Heart left ventricle (tissue), 16 donors: ENCODE measurements around the gene RAPGEF5. TPM values are rescaled to one million over a fixed set of nuclear protein-coding genes. Genes with fewer than 3 reads are reported as not detected.

Experiments
- ATAC-seq, 4 donors: fragments of 200-7000 bp; cut with Tn5 transposase; one replicate each; pipeline ENCODE4 v1.9.1; 2020 to 2022; ENCODE audit warnings: moderate library complexity in 4 of 4, mild to moderate bottlenecking in 3 of 4, moderate number of reproducible peaks in 1 of 4
- DNase-seq, 5 donors: peaks; one replicate each; pipeline ENCODE4 v3.0.0-alpha.2; 2020
- H3K27ac ChIP-seq, 12 donors: fragments of 200-600 bp; sonication (generic) in 4 of 12; one replicate each; pipeline versions ENCODE4 v1.5.0 to v1.8.0; 2016 to 2022; ENCODE audit warnings: mild to moderate bottlenecking in 2 of 12
- H3K27me3 ChIP-seq, 9 donors: fragments of 200-600 bp; sonication (generic) in 2 of 9; one replicate each; pipeline versions ENCODE4 v1.5.1 to v1.8.0; 2016 to 2022; ENCODE audit warnings: mild to moderate bottlenecking in 3 of 9
- H3K36me3 ChIP-seq, 9 donors: fragments of 200-600 bp; sonication (generic) in 2 of 9; one replicate each; pipeline versions ENCODE4 v1.5.0 to v1.8.0; 2018 to 2022; ENCODE audit warnings: mild to moderate bottlenecking in 2 of 9
- H3K4me1 ChIP-seq, 12 donors: fragments of 200-600 bp; sonication (generic) in 4 of 12; one replicate each; pipeline versions ENCODE4 v1.5.0 to v1.8.0; 2016 to 2022; ENCODE audit warnings: mild to moderate bottlenecking in 3 of 12
- H3K4me3 ChIP-seq, 12 donors: fragments of 200-600 bp; sonication (generic) in 4 of 12; one replicate each; pipeline versions ENCODE4 v1.5.0 to v1.8.0; 2017 to 2022; ENCODE audit warnings: mild to moderate bottlenecking in 9 of 12, moderate library complexity in 4 of 12
- H3K9me3 ChIP-seq, 12 donors: fragments of 200-600 bp; sonication (generic) in 4 of 12; one replicate each; pipeline versions ENCODE4 v1.5.0 to v1.8.0; 2016 to 2022; ENCODE audit warnings: mild to moderate bottlenecking in 1 of 12
- POLR2A ChIP-seq, 2 donors: fragments of 450-650 bp; IDR thresholded peaks; one replicate each; pipeline ENCODE4 v1.6.1; 2017; ENCODE audit warnings: antibody characterized with exemption in 2 of 2, mild to moderate bottlenecking in 2 of 2, moderate library complexity in 2 of 2
- whole genome bisulfite sequencing, 4 donors: extraction: QIAGEN DNeasy Blood & Tissue Kit in 2 of 4; methylation state at CpG; one replicate each; pipeline versions ENCODE4 v1.1.5 to v1.1.7; 2013 to 2018; 5-methylcytosine and 5-hydroxymethylcytosine counted together
- intact Hi-C, 10 donors: fragments of 100-400 bp; cut with DNase I; formaldehyde crosslinking; loops; one replicate each; pipeline versions ENCODE4 v1.11.1 to v1.14.2; 2022
- polyA plus RNA-seq, 2 donors: library from polyadenylated mRNA; stranded (reverse); fragments of 200-250 nt; gene quantifications; one replicate each; pipeline ENCODE4 v1.2.3, GENCODE V29; 2013
- total RNA-seq, 9 donors: library from RNA; depleted of rRNA in 2 of 9; stranded (reverse); fragments of >200 nt in 2 of 9; fragmentation: NEBNext Ultra II Directional in 3 of 9; extraction: Animal tissue kit (Norgen Biotek cat#: 25700) in 3 of 9; gene quantifications; one replicate each; pipeline versions ENCODE4 v1.1.0 to v1.2.4, GENCODE V29; 2016 to 2023
- TF ChIP-seq, protein P1 (sequence below), 12 donors: fragments of 200-600 bp; sonication (generic) in 4 of 12; IDR thresholded peaks; one replicate each; pipeline versions ENCODE4 v1.5.0 to v1.8.0; 2018 to 2022; ENCODE audit warnings: antibody characterized with exemption in 12 of 12, mild to moderate bottlenecking in 5 of 12
- donor health status: ischemic (EF 13 %, LVEDD 7.1; RV severe dilation, severe dysfunction).
- donor health status: healthy with polysubstance abuse.
- donor health status: DM: no; HTN: yes; CAD: no.
- donor health status: DM: no; HTN: no; CAD: no.
- donor health status: ischemic (EF 25% LVEDD 6.9; RV normal size, moderate dysfunction).
- donor health status: ischemic (EF 25% LVEDD 5.7; RV mildly dilated, moderate dysfunction).
- donor health status: healthy.
- donor health status: DM: yes; HTN: yes; CAD: no.
- donor health status: ischemic (EF 35%, LVEDD 5.7; RV mildly dilated, moderate dysfunction).
- donor health status: nonischemic (EF 11% LVEDD 7.7; RV severe dilation, severe dysfunction).
- donor health status: DM: yes; HTN: yes; CAD: no.
- donor health status: PGD.
- donor health status: ischemic (EF 29% LVEDD 5.4; RV normal size, mild dysfunction).
- donor health status: nonischemic (EF 23%, LVEDD 6.1; RV moderate dilation, normal function).

RAPGEF5 gene
- total and polyA plus RNA-seq, 11 donors: 3.9 to 37.9 (median 15.3) TPM

DNA sequence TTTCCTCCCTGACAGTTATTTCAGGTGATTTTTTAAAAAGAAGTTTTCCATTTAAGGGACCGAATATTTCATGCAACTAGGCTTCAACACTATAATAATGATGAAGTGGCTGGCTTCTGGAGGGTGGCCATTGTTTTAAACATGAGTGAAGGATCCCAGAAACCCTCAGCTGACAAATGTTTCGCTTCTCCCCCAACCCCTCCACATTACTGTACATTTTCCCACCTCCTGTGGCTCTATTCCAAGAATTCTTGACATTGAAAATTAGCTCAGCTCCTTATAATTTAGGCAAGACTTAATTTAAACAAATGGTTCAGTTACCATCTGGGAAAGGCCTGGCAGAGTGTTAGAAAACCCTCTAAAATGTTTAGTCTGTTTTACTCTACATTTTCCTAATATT lies 281.4 kb downstream of the RAPGEF5 start:
- ATAC-seq: no peak
- peaks cover 0 to 35% (median 0%) of the 10 kb centered on the region in 9 donors for H3K27me3 ChIP-seq
- no peaks in the 10 kb centered on the region for H3K36me3 ChIP-seq
- no peak for TF ChIP-seq POLR2A (IDR thresholded peaks at IDR 0.05)
- TF ChIP-seq, protein P1, sequence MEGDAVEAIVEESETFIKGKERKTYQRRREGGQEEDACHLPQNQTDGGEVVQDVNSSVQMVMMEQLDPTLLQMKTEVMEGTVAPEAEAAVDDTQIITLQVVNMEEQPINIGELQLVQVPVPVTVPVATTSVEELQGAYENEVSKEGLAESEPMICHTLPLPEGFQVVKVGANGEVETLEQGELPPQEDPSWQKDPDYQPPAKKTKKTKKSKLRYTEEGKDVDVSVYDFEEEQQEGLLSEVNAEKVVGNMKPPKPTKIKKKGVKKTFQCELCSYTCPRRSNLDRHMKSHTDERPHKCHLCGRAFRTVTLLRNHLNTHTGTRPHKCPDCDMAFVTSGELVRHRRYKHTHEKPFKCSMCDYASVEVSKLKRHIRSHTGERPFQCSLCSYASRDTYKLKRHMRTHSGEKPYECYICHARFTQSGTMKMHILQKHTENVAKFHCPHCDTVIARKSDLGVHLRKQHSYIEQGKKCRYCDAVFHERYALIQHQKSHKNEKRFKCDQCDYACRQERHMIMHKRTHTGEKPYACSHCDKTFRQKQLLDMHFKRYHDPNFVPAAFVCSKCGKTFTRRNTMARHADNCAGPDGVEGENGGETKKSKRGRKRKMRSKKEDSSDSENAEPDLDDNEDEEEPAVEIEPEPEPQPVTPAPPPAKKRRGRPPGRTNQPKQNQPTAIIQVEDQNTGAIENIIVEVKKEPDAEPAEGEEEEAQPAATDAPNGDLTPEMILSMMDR (IDR thresholded peaks at IDR 0.05): no peak
- no peaks in the 10 kb centered on the region for H3K4me1 ChIP-seq
- no peak for DNase-seq
- intact Hi-C loops: no loop called here
- H3K27ac ChIP-seq: no peak overlapping the region
- WGBS, 4 donors: 82 to 92% (median 88%) methylated on average over 2 of the region's 2 CpGs
- no peak overlapping the region for H3K4me3 ChIP-seq
- H3K9me3 ChIP-seq: no peaks in the 10 kb centered on the region

DNA sequence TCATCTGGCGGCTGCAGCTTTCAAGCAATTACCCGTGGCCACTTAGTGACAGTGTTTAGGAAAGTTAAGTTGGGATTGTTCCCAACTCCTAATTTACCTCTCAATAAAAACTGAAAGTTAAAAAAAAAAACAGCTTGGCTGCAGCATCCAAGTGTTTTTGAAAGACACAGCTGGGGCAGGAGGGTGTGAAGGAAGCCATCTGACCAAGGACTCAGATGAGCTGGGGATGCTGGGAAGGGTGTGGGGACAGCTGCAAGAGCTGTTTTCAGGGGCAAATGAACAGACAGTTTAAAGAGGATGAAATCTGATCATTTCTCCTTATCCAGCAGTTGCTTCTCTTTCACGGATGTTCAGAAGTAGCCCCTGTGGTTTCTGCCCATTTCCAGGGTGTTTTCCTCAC lies 282.1 kb downstream of the RAPGEF5 start:
- H3K4me3 ChIP-seq: no peak overlapping the region
- WGBS, 4 donors: 67 to 75% (median 73%) methylated on average over 3 of the region's 3 CpGs
- ATAC-seq (no peak), DNase-seq (no peak)
- H3K36me3 ChIP-seq: no peaks in the 10 kb centered on the region
- intact Hi-C loops: no loop called here
- no peaks in the 10 kb centered on the region for H3K9me3 ChIP-seq
- TF ChIP-seq, protein P1 (IDR thresholded peaks at IDR 0.05): no peak
- TF ChIP-seq POLR2A (IDR thresholded peaks at IDR 0.05): no peak
- no peak overlapping the region for H3K27ac ChIP-seq
- peaks cover 0 to 32% (median 0%) of the 10 kb centered on the region in 9 donors for H3K27me3 ChIP-seq
- H3K4me1 ChIP-seq: no peaks in the 10 kb centered on the region

Other genes starting within 250 kb of the RAPGEF5 start
- gene STEAP1B, start 143.0 kb upstream of the RAPGEF5 start, total RNA-seq: 1 to 10 TPM in 1 of 9 donors, under 1 TPM in 6, not detected in 2; 0.26 to 1.7 (median 0.52) TPM
- under 1 TPM; 0.32 to 0.46 TPM for gene STEAP1B, start 143.0 kb upstream of the RAPGEF5 start, polyA plus RNA-seq